ENCODE measurements around the gene NOS1AP. TPM values are rescaled to one million over a fixed set of nuclear protein-coding genes. Genes with fewer than 3 reads are reported as not detected.

NOS1AP gene
- total RNA-seq, 1 experiment from 2014 or later = 2.4 TPM

DNA sequence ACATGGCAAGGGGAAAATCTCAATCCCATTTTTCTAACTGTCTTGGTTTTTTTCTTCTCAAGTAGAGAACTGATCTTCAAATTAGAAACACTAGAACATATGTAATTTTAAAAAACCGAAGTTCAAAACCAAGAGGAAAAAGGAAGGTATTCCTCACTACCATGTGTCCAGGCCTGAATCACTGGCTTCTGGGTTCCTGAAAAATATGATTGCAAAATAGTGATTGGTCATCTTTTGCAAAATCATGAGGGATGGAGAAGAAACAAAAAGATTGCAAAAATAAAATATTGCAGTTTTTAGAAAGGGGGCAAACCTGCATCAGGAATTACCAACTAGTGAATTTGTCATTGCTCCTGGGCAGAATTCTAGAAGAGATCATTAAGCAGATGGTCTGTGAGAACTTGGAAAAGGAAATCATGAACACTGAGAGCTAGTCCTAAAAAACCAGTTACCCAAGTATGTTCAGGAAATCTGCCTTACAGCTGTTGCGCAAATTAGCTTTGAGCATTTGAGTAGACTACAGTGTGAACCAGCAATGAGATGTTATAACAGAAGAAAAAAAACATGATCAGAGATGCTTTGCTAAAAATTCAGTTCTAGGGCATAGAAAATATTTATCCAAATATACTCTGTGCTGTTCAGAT is 257.8 kb downstream of the NOS1AP start:
- Mint-ChIP-seq H3K4me1 (ENCODE audit: insufficient read depth, unreplicated experiment) (peaks cover 20% of the 10 kb centered on the region), H3K27ac (ENCODE audit: low read depth, unreplicated experiment) (peak overlapping the region; percentile 33), H3K4me3 (ENCODE audit: unreplicated experiment) (no peak overlapping the region), H3K9me3 (ENCODE audit: unreplicated experiment) (no peaks in the 10 kb centered on the region), H3K27me3 (ENCODE audit: insufficient read depth, unreplicated experiment) (no peaks in the 10 kb centered on the region), H3K36me3 (ENCODE audit: insufficient read depth, unreplicated experiment) (no peaks in the 10 kb centered on the region)
- ChIA-PET POLR2A (interaction anchor here (0.9 to 2.5 kb wide), 6 partner anchors 8 to 62 kb away, joined by 3 to 10 read pairs (median 4); partner anchors contain the start of gene C1orf226), CTCF (interaction anchor here (0.6 to 1.3 kb wide), 5 partner anchors 18 to 274 kb away, joined by 3 to 4 read pairs (median 3); no protein-coding TSS in a partner anchor)
- intact Hi-C loops (cut with micrococcal nuclease) = no loop called here
- TF ChIP-seq, protein P1, sequence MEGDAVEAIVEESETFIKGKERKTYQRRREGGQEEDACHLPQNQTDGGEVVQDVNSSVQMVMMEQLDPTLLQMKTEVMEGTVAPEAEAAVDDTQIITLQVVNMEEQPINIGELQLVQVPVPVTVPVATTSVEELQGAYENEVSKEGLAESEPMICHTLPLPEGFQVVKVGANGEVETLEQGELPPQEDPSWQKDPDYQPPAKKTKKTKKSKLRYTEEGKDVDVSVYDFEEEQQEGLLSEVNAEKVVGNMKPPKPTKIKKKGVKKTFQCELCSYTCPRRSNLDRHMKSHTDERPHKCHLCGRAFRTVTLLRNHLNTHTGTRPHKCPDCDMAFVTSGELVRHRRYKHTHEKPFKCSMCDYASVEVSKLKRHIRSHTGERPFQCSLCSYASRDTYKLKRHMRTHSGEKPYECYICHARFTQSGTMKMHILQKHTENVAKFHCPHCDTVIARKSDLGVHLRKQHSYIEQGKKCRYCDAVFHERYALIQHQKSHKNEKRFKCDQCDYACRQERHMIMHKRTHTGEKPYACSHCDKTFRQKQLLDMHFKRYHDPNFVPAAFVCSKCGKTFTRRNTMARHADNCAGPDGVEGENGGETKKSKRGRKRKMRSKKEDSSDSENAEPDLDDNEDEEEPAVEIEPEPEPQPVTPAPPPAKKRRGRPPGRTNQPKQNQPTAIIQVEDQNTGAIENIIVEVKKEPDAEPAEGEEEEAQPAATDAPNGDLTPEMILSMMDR (IDR thresholded peaks at IDR 0.05; ENCODE audit: unreplicated experiment) = no peak
- no TSS peak for BruUV-seq (replicated peaks)
- DNase-seq (ENCODE audit: unreplicated experiment) = peak; percentile 75

DNA sequence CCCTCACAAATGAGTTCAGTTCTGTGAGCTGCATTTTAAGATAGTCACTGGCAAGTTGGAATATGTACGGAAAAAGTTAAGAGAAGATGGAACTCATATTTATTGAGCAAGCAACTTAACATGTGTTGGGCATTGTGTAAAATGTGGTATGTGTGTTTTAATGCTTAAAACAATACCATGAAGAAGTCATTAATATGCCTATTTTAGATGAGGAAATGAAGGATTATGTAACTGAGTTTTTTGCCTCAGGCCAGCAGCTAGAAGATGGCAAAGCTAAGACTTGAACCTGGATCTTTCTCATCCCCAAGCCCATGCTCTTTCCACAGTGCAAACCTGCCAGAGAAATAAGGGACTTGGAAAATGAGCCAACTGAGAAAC is 258.3 kb downstream of the NOS1AP start:
- no peak overlapping the region for H3K4me3 Mint-ChIP-seq (ENCODE audit: unreplicated experiment)
- peak overlapping the region; percentile 33 for H3K27ac Mint-ChIP-seq (ENCODE audit: low read depth, unreplicated experiment)
- H3K36me3 Mint-ChIP-seq (ENCODE audit: insufficient read depth, unreplicated experiment) = no peaks in the 10 kb centered on the region
- peaks cover 20% of the 10 kb centered on the region for H3K4me1 Mint-ChIP-seq (ENCODE audit: insufficient read depth, unreplicated experiment)
- H3K9me3 Mint-ChIP-seq (ENCODE audit: unreplicated experiment) = no peaks in the 10 kb centered on the region
- H3K27me3 Mint-ChIP-seq (ENCODE audit: insufficient read depth, unreplicated experiment) = no peaks in the 10 kb centered on the region
- no TSS peak for BruUV-seq (replicated peaks)
- POLR2A ChIA-PET = interaction anchor here (0.6 to 2.5 kb wide), 7 partner anchors 8 to 61 kb away, joined by 3 to 10 read pairs (median 4); partner anchors contain the start of gene C1orf226
- DNase-seq (ENCODE audit: unreplicated experiment) = peak; percentile 50
- TF ChIP-seq, protein P1 (IDR thresholded peaks at IDR 0.05; ENCODE audit: unreplicated experiment) = no peak
- CTCF ChIA-PET = interaction anchor here (0.6 to 1.3 kb wide), 5 partner anchors 15 to 275 kb away, joined by 3 to 4 read pairs (median 3); no protein-coding TSS in a partner anchor
- intact Hi-C loops (cut with micrococcal nuclease) = no loop called here

DNA sequence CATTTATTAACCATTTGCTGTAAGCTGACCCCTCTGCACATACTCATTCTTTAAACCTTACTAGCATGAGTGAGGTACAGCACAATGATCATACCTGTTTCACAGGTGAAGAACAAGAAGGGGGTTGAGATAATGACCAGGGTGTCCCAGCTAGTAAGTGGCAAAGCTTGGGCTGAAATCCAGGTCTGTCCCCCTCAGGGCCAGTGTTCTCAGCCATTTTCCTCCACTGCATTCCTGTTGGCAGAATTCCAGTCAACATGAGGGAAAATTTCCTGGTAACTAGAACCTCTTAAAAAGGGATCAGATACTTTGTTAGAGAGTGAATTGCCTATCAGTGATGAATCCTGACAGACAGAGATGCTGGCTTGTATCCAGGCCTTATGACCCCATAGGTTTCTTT is 259.0 kb downstream of the NOS1AP start:
- peak; percentile 28 for DNase-seq (ENCODE audit: unreplicated experiment)
- H3K36me3 Mint-ChIP-seq (ENCODE audit: insufficient read depth, unreplicated experiment) = no peaks in the 10 kb centered on the region
- POLR2A ChIA-PET = interaction anchor here (0.6 to 2.5 kb wide), 4 partner anchors 11 to 61 kb away, joined by 3 to 10 read pairs (median 4); no protein-coding TSS in a partner anchor
- CTCF ChIA-PET = interaction anchor here (0.9 to 1.3 kb wide), 3 partner anchors 14 to 276 kb away, joined by 3 to 4 read pairs (median 4); no protein-coding TSS in a partner anchor
- no peak overlapping the region for H3K4me3 Mint-ChIP-seq (ENCODE audit: unreplicated experiment)
- H3K4me1 Mint-ChIP-seq (ENCODE audit: insufficient read depth, unreplicated experiment) = peaks cover 20% of the 10 kb centered on the region
- H3K27ac Mint-ChIP-seq (ENCODE audit: low read depth, unreplicated experiment) = no peak overlapping the region
- BruUV-seq (replicated peaks) = no TSS peak
- H3K27me3 Mint-ChIP-seq (ENCODE audit: insufficient read depth, unreplicated experiment) = no peaks in the 10 kb centered on the region
- TF ChIP-seq, protein P1 (IDR thresholded peaks at IDR 0.05; ENCODE audit: unreplicated experiment) = no peak
- intact Hi-C loops (cut with micrococcal nuclease) = no loop called here
- H3K9me3 Mint-ChIP-seq (ENCODE audit: unreplicated experiment) = no peaks in the 10 kb centered on the region

DNA sequence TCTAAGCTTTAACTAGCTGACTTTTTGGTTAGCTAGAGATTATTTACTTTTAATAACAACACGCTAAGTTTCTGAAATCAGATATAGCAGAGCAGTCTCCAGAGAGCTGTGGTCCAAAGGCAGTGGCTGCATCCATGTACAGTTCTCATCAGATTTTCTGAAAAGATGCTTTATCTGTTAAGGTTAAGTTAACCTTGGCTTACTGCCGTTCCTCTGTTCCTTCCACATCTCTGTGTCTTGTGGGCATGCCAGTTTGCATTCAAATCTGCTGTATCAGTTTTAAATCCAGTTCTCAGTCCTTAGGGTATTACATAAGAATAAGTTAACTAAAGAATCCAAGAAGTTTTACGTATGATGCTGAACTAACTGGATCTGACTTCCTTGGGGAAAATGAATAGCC is 260.3 kb downstream of the NOS1AP start:
- intact Hi-C loops (cut with micrococcal nuclease) = no loop called here
- Mint-ChIP-seq H3K27ac (ENCODE audit: low read depth, unreplicated experiment) (no peak overlapping the region), H3K4me3 (ENCODE audit: unreplicated experiment) (no peak overlapping the region), H3K36me3 (ENCODE audit: insufficient read depth, unreplicated experiment) (no peaks in the 10 kb centered on the region), H3K9me3 (ENCODE audit: unreplicated experiment) (no peaks in the 10 kb centered on the region), H3K4me1 (ENCODE audit: insufficient read depth, unreplicated experiment) (peaks cover 20% of the 10 kb centered on the region), H3K27me3 (ENCODE audit: insufficient read depth, unreplicated experiment) (no peaks in the 10 kb centered on the region)
- POLR2A ChIA-PET = no interaction called here
- no peak for DNase-seq (ENCODE audit: unreplicated experiment)
- BruUV-seq (replicated peaks) = no TSS peak
- CTCF ChIA-PET = interaction anchor here (0.6 kb wide), 1 partner anchor 181 kb away, joined by 3 read pairs; no protein-coding TSS in a partner anchor
- TF ChIP-seq, protein P1 (IDR thresholded peaks at IDR 0.05; ENCODE audit: unreplicated experiment) = no peak
